Chondrocyte (in vitro differentiated cells): ENCODE results near the gene SULT1C2. TPM values are rescaled to one million over a fixed set of nuclear protein-coding genes. Genes with fewer than 3 reads are reported as not detected.

ENCODE experiments used
- DNase-seq: peaks from one replicate; pipeline ENCODE4 v3.0.0; 2021; ENCODE audit warnings: mixed read lengths, low spot score
- H3K27ac Mint-ChIP-seq: one replicate; pipeline ENCODE4 v1.8.0; 2021; ENCODE audit warnings: mild to moderate bottlenecking, moderate library complexity, mixed read lengths; ENCODE audit not compliant: unreplicated experiment
- H3K27me3 Mint-ChIP-seq: 2 replicates; pipeline ENCODE4 v1.8.0; 2021; ENCODE audit warnings: low read depth, mixed read lengths
- H3K36me3 Mint-ChIP-seq: 2 replicates; pipeline ENCODE4 v1.8.0; 2021; ENCODE audit warnings: low read depth, mixed read lengths
- H3K4me1 Mint-ChIP-seq: 2 replicates; pipeline ENCODE4 v1.8.0; 2021; ENCODE audit warnings: low read depth, mild to moderate bottlenecking, mixed read lengths
- H3K4me3 Mint-ChIP-seq: one replicate; pipeline ENCODE4 v1.8.0; 2021; ENCODE audit warnings: mild to moderate bottlenecking, moderate library complexity, mixed read lengths; ENCODE audit not compliant: unreplicated experiment
- H3K9me3 Mint-ChIP-seq: 2 replicates; pipeline ENCODE4 v1.8.0; 2021; ENCODE audit warnings: low read depth, mixed read lengths
- total RNA-seq: library from RNA; stranded (reverse); gene quantifications from 3 replicates; pipeline ENCODE4 v1.2.1, GENCODE V29; 2021
- TF ChIP-seq, protein P1 (sequence below): fragments of 200-600 bp; sonication (generic); IDR thresholded peaks from 2 replicates; pipeline ENCODE4 v1.5.0; 2021; ENCODE audit warnings: antibody characterized with exemption, mild to moderate bottlenecking, moderate library complexity

Gene SULT1C2
- total RNA-seq, 1 donor from 2014 or later: 0.27 TPM

DNA sequence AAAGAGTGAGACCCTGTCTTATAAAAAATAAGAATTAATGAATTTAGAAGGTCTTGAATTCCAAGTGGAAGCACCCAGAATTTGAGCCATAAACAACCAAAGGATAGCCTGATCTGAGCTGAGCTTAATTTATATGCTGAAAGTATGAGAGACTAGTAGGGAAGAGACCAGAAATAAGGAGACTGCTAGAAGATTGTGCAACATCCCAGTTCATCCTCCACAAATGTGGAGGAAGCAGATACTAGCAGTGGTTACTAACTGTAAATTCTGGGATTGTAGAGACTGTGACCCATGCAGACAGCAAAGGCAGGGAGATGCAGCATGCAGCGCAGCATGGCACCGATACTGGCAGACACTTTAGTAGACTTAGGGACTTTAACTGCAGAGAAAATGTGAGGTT is 1.5 kb upstream of the SULT1C2 start:
- peaks cover 15% of the 10 kb centered on the region for H3K4me1 Mint-ChIP-seq
- TF ChIP-seq, protein P1, sequence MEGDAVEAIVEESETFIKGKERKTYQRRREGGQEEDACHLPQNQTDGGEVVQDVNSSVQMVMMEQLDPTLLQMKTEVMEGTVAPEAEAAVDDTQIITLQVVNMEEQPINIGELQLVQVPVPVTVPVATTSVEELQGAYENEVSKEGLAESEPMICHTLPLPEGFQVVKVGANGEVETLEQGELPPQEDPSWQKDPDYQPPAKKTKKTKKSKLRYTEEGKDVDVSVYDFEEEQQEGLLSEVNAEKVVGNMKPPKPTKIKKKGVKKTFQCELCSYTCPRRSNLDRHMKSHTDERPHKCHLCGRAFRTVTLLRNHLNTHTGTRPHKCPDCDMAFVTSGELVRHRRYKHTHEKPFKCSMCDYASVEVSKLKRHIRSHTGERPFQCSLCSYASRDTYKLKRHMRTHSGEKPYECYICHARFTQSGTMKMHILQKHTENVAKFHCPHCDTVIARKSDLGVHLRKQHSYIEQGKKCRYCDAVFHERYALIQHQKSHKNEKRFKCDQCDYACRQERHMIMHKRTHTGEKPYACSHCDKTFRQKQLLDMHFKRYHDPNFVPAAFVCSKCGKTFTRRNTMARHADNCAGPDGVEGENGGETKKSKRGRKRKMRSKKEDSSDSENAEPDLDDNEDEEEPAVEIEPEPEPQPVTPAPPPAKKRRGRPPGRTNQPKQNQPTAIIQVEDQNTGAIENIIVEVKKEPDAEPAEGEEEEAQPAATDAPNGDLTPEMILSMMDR: no peak

DNA sequence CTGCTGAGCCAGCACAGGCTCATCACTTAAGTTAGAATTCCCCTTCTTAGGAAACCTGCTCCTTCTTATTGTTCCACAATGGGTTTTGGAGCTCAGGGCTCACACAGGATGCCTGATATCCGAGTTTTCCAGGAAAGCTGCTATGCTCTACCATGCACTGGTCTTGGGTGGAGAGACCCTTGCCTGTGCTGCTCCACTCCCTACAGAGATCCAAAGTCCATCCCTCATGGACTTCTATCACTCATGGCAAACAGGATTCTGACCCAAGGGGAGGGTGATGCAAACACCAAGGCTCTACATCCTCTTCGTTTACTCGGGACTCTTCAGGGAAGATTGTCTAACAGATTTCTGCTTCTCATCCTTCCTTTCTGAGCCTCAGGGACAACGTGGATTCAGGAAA is 5.2 kb downstream of the SULT1C2 start:
- Mint-ChIP-seq H3K4me1 (peaks cover 5% of the 10 kb centered on the region), H3K27ac (no peak overlapping the region), H3K4me3 (no peak overlapping the region), H3K27me3 (no peaks in the 10 kb centered on the region), H3K36me3 (no peaks in the 10 kb centered on the region), H3K9me3 (peaks cover 5% of the 10 kb centered on the region)
- DNase-seq: no peak
- TF ChIP-seq, protein P1: no peak

More for the DNA sequence above, 1.5 kb upstream of the SULT1C2 start:
- H3K9me3 Mint-ChIP-seq: no peaks in the 10 kb centered on the region
- H3K36me3 Mint-ChIP-seq: no peaks in the 10 kb centered on the region
- H3K27me3 Mint-ChIP-seq: no peaks in the 10 kb centered on the region
- H3K27ac Mint-ChIP-seq: no peak overlapping the region
- no peak for DNase-seq
- H3K4me3 Mint-ChIP-seq: no peak overlapping the region

DNA sequence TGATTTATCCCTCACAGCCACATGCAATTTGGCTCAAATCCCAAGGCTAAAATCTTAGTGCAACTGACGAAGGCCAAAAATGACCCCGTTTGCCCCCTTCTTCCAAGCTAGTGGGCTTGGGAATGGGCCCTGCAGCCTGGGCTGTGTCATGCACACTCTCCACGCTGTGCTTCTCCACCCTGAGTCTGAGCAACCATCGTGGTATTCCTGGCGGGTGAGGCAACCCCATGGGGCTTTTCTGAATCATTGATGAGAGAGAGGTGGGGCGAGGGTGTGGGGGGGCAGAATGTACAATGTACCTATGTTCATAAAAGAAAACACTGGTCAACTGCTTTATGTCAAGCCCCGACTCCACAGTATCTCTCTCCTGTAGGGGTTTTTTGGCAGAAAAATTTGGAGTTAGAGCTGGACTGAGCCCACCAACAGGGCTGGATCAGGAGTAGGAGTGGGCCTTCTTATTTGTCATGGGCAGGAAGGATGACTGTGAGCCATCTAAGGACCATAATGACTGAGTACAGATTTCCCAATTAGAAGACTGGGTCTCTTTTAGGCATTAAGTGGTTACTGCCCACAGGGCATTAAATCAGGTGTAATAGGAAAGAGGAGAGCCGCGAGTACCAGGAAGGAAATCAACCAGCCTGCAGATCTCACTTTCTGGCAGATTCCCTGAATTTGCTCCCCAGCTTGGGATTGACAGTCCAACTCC is 8.9 kb downstream of the SULT1C2 start:
- DNase-seq: no peak
- Mint-ChIP-seq H3K4me3 (no peak overlapping the region), H3K36me3 (peaks cover 2% of the 10 kb centered on the region), H3K9me3 (peaks cover 5% of the 10 kb centered on the region), H3K4me1 (no peaks in the 10 kb centered on the region), H3K27ac (no peak overlapping the region), H3K27me3 (peaks cover 7% of the 10 kb centered on the region)
- TF ChIP-seq, protein P1: no peak

DNA sequence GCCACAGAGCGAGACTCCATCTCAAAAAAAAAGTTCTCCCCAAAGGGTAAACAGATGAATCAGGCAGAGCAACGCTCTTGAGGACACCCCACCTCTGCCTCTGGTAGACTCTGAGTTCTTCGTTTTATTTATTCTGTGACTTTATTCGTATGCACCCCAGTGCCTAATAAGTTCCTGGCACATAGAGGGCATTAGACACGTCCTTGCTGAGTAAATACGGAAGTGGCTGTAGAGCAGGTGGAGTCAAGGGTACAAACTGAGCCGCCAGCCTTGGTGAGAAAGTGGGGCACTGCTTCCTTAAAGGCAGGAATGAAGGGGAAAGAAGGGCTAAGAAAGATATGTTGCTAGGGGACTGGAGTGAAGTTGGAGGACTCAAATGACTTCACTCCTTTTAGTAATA is 12.9 kb downstream of the SULT1C2 start:
- Mint-ChIP-seq H3K36me3 (peaks cover 2% of the 10 kb centered on the region), H3K9me3 (peaks cover 5% of the 10 kb centered on the region), H3K27me3 (peaks cover 13% of the 10 kb centered on the region), H3K4me1 (no peaks in the 10 kb centered on the region), H3K27ac (no peak overlapping the region), H3K4me3 (no peak overlapping the region)
- DNase-seq: no peak
- TF ChIP-seq, protein P1: no peak

DNA sequence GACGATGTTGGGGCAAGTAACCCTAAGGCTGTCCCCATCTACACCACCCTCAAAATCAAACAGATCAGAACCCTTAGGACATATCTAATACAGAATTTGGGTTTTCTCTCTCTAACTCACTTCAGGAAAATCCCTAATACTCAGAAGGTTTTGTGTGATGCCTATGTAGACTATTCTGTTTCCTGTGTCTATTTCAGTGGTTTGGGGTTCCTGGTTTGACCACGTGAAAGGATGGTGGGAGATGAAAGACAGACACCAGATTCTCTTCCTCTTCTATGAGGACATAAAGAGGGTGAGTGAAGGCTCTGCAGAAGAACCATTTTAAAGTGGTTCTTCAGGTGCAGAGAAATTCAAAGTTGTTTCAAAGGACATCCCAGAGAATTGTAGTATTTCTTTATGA is 16.3 kb downstream of the SULT1C2 start:
- no peak overlapping the region for H3K4me3 Mint-ChIP-seq
- TF ChIP-seq, protein P1: no peak
- H3K4me1 Mint-ChIP-seq: no peaks in the 10 kb centered on the region
- H3K36me3 Mint-ChIP-seq: peaks cover 2% of the 10 kb centered on the region
- no peak overlapping the region for H3K27ac Mint-ChIP-seq
- DNase-seq: no peak
- H3K27me3 Mint-ChIP-seq: peaks cover 13% of the 10 kb centered on the region
- peaks cover 4% of the 10 kb centered on the region for H3K9me3 Mint-ChIP-seq
